ENCODE results near the gene KLHL42. TPM values are rescaled to one million over a fixed set of nuclear protein-coding genes. Genes with fewer than 3 reads are reported as not detected.

The KLHL42 gene
- total and polyA plus RNA-seq, 2 experiments from 2014 or later: 13.6 to 24.8 TPM

DNA sequence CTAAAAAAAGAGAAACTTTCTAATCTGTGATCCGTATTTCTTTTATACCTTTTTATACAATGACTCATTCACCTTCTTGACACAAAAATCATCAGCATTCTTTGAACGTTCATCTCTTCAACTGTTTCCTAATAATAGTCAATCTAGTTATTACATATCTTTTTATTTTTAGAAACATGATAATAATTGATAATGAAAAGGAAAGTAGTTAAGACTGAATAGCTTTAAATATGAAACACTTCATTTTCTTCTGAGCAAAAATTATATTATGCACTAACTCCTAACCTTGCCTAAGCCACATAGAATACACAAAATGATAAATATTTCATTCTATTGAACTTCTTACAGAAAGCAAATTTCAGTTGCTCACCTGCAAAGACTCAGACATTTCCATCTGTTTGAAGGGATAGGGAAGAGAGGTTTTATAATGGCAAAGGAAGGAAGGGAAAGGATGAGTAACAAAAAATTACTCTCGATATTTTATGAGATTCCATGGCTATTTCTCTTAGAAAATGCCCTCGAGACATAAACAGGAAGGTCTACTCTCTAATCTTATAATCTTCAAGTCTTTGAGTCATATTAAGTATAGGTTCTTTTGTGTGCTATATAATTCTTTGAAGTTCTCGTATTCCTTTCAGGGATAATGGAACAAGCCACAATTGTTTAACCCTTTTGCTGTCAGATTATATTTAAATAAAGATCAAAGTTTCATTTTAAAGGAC, 7.5 kb upstream of the KLHL42 start:
- Histone ChIP-seq H3K4me1 (ENCODE audit: insufficient read depth) (peaks cover 13% of the 10 kb centered on the region; the same call in 1 of the 2 replicates), H2AFZ (0 out of 2 replicates have a peak overlapping the region, but pooled peaks have one; percentile 1), H4K20me1 (ENCODE audit: insufficient read depth) (no peaks in the 10 kb centered on the region), H3K9ac (no peak overlapping the region), H3K9me2 (ENCODE audit: insufficient read depth) (no peaks in the 10 kb centered on the region), H3K4me2 (ENCODE audit: unreplicated experiment) (no peak overlapping the region), H3K9me3 (ENCODE audit: low read depth) (no peaks in the 10 kb centered on the region), H3K79me2 (ENCODE audit: insufficient read depth) (no peaks in the 10 kb centered on the region), H3K27me3 (replicated peaks; ENCODE audit: insufficient read depth) (no peaks in the 10 kb centered on the region), H3F3A (ENCODE audit: insufficient read depth) (peaks cover 15% of the 10 kb centered on the region; the same call in 1 of the 2 replicates), H3K36me3 (ENCODE audit: low read depth) (no peaks in the 10 kb centered on the region), H3K4me3 (no peak overlapping the region), H3K27ac (no peak overlapping the region)
- 48 to 49% methylated on average over 5 of the region's 5 CpGs for WGBS, 2 experiments (ENCODE audit: low coverage in 1 of 2, low lambda C conversion rate in 2 of 2, missing lambda C conversion rate in 2 of 2)
- peak; percentile 29 for DNase-seq
- in situ Hi-C loops (cut with MboI): no loop called here
- TF ChIP-seq EZH2 (IDR thresholded peaks at IDR 0.05; ENCODE audit: insufficient read depth, poor library complexity, severe bottlenecking) (no peak), EZH2phosphoT487 (IDR thresholded peaks at IDR 0.05; ENCODE audit: insufficient read depth, low read depth) (no peak)

DNA sequence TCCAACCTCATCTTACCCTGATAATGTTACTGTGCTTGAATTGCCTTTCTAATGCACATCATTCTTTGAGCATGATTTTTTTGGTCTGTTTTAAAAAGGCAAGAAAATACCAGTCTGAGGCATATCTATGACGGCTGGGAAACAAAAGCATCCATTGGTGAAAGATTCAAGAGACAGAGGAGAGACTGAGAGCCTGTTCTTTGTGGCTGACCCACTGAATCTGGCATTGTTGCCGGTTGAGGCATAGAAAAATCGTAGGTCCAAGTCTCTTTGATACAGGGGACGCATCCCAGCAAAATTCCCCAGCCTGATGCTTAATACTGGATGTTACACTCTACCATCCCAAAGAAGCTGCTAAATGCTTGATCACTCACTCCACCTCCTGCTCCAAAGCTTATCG, 2.9 kb upstream of the KLHL42 start:
- Histone ChIP-seq H3F3A (ENCODE audit: insufficient read depth) (peaks cover 21% of the 10 kb centered on the region; the same call in 1 of the 2 replicates), H3K4me2 (ENCODE audit: unreplicated experiment) (no peak overlapping the region), H3K27ac (no peak overlapping the region), H3K9me3 (ENCODE audit: low read depth) (no peaks in the 10 kb centered on the region), H3K36me3 (ENCODE audit: low read depth) (no peaks in the 10 kb centered on the region), H3K9me2 (ENCODE audit: insufficient read depth) (no peaks in the 10 kb centered on the region), H4K20me1 (ENCODE audit: insufficient read depth) (no peaks in the 10 kb centered on the region), H3K4me3 (no peak overlapping the region), H3K4me1 (ENCODE audit: insufficient read depth) (peaks cover 21% of the 10 kb centered on the region), H2AFZ (no peak overlapping the region), H3K79me2 (ENCODE audit: insufficient read depth) (peaks cover 20% of the 10 kb centered on the region), H3K9ac (no peak overlapping the region), H3K27me3 (replicated peaks; ENCODE audit: insufficient read depth) (no peaks in the 10 kb centered on the region)
- TF ChIP-seq EZH2phosphoT487 (IDR thresholded peaks at IDR 0.05; ENCODE audit: insufficient read depth, low read depth) (no peak), EZH2 (IDR thresholded peaks at IDR 0.05; ENCODE audit: insufficient read depth, poor library complexity, severe bottlenecking) (no peak)
- in situ Hi-C loops (cut with MboI): no loop called here
- no peak for DNase-seq
- WGBS, 2 experiments (ENCODE audit: low coverage in 1 of 2, low lambda C conversion rate in 2 of 2, missing lambda C conversion rate in 2 of 2): 68 to 72% methylated on average over 5 of the region's 5 CpGs

DNA sequence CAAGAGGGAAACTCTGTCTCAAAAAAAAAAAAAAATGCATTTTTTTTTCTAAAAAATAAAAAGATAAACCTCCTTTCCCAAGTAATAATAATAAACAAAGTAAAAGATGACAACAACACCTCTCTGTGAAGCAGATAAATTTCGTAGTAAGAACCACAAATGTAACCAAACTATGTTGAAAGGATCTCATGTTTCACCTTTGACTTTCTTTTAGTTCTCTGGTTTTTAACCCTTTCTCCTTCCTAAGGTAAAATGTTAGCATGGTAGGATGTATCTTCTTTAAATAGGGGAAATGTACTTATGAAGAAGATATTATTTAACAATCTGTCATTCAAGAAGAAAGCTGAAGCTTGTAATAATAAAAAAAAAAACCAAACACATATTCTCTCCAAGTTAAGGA, 1.8 kb upstream of the KLHL42 start:
- in situ Hi-C loops (cut with MboI): no loop called here
- Histone ChIP-seq H4K20me1 (ENCODE audit: insufficient read depth) (no peaks in the 10 kb centered on the region), H3K9me2 (ENCODE audit: insufficient read depth) (no peaks in the 10 kb centered on the region), H3K27me3 (replicated peaks; ENCODE audit: insufficient read depth) (no peaks in the 10 kb centered on the region), H3K4me1 (ENCODE audit: insufficient read depth) (peaks cover 13% of the 10 kb centered on the region), H3K4me3 (no peak overlapping the region), H3F3A (ENCODE audit: insufficient read depth) (peaks cover 14% of the 10 kb centered on the region; the same call in 1 of the 2 replicates), H3K4me2 (ENCODE audit: unreplicated experiment) (no peak overlapping the region), H3K27ac (no peak overlapping the region), H3K9ac (no peak overlapping the region), H3K36me3 (ENCODE audit: low read depth) (no peaks in the 10 kb centered on the region), H3K79me2 (ENCODE audit: insufficient read depth) (peaks cover 30% of the 10 kb centered on the region), H2AFZ (no peak overlapping the region), H3K9me3 (ENCODE audit: low read depth) (no peaks in the 10 kb centered on the region)
- no peak for DNase-seq
- WGBS, 2 experiments (ENCODE audit: low coverage in 1 of 2, low lambda C conversion rate in 2 of 2, missing lambda C conversion rate in 2 of 2): 66 to 68% methylated on average over 1 of the region's 1 CpG
- TF ChIP-seq EZH2phosphoT487 (IDR thresholded peaks at IDR 0.05; ENCODE audit: insufficient read depth, low read depth): no peak
- no peak for TF ChIP-seq EZH2 (IDR thresholded peaks at IDR 0.05; ENCODE audit: insufficient read depth, poor library complexity, severe bottlenecking)

DNA sequence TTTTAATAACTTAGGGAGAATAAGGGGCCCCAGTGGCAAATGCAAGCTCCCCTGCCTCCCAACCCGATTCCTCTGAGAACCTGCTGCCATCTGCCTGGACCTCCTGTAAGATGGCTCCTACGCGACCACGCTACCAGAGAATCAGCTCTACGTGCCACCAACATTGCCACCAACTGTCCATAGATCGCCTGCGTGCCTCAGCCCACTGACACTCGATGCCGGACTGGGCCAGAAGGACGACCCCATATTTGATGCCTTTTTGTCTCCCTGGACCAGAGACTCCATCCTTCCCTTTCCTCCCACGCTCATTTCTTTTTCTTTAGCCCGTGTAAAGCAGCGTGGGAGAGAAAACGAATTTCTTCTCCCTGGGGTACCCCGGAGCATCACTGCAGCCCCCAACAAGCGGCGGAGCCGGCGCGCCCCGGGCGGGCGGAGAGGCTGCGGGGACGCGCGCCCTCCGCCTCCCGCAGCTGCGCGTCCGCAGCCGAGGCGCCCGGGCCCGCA, 565 bp upstream of the KLHL42 start:
- WGBS, 2 experiments (ENCODE audit: low coverage in 1 of 2, low lambda C conversion rate in 2 of 2, missing lambda C conversion rate in 2 of 2): 1 to 2% methylated on average over 35 to 36 of the region's 36 CpGs
- Histone ChIP-seq H3K4me1 (ENCODE audit: insufficient read depth) (peaks cover 13% of the 10 kb centered on the region), H3K9me3 (ENCODE audit: low read depth) (no peaks in the 10 kb centered on the region), H3K27me3 (replicated peaks; ENCODE audit: insufficient read depth) (no peaks in the 10 kb centered on the region), H2AFZ (peak overlapping the region; percentile 94), H3K27ac (peak overlapping the region; percentile 76), H3F3A (ENCODE audit: insufficient read depth) (0 out of 2 replicates have a peak, but pooled peaks cover 10% of the 10 kb centered on the region), H3K4me3 (peak overlapping the region; percentile 81), H3K9ac (peak overlapping the region; percentile 89), H3K79me2 (ENCODE audit: insufficient read depth) (peaks cover 43% of the 10 kb centered on the region), H3K9me2 (ENCODE audit: insufficient read depth) (no peaks in the 10 kb centered on the region), H3K36me3 (ENCODE audit: low read depth) (no peaks in the 10 kb centered on the region), H3K4me2 (ENCODE audit: unreplicated experiment) (peak overlapping the region; percentile 88), H4K20me1 (ENCODE audit: insufficient read depth) (no peaks in the 10 kb centered on the region)
- DNase-seq: peak; percentile 39
- no peak for TF ChIP-seq EZH2phosphoT487 (IDR thresholded peaks at IDR 0.05; ENCODE audit: insufficient read depth, low read depth)
- TF ChIP-seq EZH2 (IDR thresholded peaks at IDR 0.05; ENCODE audit: insufficient read depth, poor library complexity, severe bottlenecking): no peak
- in situ Hi-C loops (cut with MboI): no loop called here
